Muscle of arm (tissue), 12 donors: ENCODE data around the gene NDUFA6. TPM values are rescaled to one million over a fixed set of nuclear protein-coding genes. Genes with fewer than 3 reads are reported as not detected.

Experiments
- DNase-seq: peaks from one replicate; pipeline ENCODE4 v3.0.0-alpha.2; 2013
- polyA plus RNA-seq, 12 donors: library from polyadenylated mRNA; unstranded; fragments of 120-200 nt; gene quantifications; one replicate each; pipeline ENCODE4 v1.2.1, GENCODE V29; 2013; ENCODE audit not compliant: insufficient read length in 12 of 12

NDUFA6 gene
- polyA plus RNA-seq, 12 donors: 76.9 to 146 (median 95.8) TPM; not detected in 1

DNA sequence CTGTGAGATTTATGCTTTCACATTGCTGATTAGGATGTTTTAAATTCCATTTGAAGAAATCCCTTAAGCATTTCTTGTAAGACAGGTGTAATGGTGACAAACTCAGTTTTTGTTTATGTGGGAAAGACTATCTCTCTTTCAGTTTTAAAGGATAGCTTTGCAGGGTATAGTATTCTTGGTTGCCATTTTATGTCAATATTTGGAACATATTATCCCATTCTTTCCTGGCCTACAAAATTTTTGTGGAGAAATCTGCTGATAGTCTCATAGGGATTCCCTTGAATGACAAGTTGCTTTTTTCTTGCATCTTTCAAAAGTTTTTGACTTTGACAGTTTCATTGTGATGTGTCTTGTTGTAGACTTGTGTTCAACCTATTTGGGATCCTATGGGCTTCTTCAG lies 48.8 kb downstream of the NDUFA6 start:
- DNase-seq: no peak

DNA sequence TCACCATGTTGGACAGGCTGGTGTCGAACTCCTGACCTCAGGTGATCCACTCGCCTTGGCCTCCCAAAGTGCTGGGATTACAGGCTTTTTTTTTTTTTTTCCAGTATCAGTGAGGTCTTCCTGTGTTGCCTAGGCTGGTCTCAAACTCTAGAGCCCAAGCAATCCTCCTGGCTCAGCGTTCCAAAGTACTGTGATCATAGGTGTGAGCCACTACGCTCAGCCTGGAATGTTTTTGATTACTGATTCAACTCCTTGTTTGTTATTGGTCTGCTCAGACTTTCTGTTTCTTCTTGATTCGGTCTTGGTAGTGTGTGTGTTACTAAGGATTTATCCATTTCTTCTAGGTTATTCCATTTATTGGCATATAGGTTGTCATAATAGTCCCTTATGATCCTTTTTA lies 51.3 kb downstream of the NDUFA6 start:
- DNase-seq: no peak

Other genes with a start within 250 kb of the NDUFA6 start
- under 1 TPM in 3 of 12 donors, not detected in 9; 0.13 to 0.40 (median 0.17) TPM for gene SHISA8, start 175.7 kb downstream of the NDUFA6 start, polyA plus RNA-seq
- 1 to 10 TPM in 8 of 12 donors, under 1 TPM in 2, not detected in 2; 0.70 to 4.4 (median 1.2) TPM for gene TNFRSF13C, start 164.0 kb downstream of the NDUFA6 start, polyA plus RNA-seq
- 1 to 10 TPM in 10 of 12 donors, not detected in 2; 4.5 to 9.3 (median 6.1) TPM for gene CENPM, start 143.6 kb downstream of the NDUFA6 start, polyA plus RNA-seq
- 1 to 10 TPM in 9 of 12 donors, under 1 TPM in 2, not detected in 1; 0.60 to 4.3 (median 1.2) TPM for gene SEPTIN3, start 121.3 kb downstream of the NDUFA6 start, polyA plus RNA-seq
- gene WBP2NL, start 92.0 kb downstream of the NDUFA6 start, polyA plus RNA-seq: 1 to 10 TPM in 7 of 12 donors, under 1 TPM in 3, not detected in 2; 0.50 to 4.1 (median 1.6) TPM
- 10 to 100 TPM in 11 of 12 donors, not detected in 1; 11.1 to 26.2 (median 20.1) TPM for gene NAGA, start 20.0 kb downstream of the NDUFA6 start, polyA plus RNA-seq
- gene PHETA2, start 16.5 kb downstream of the NDUFA6 start, polyA plus RNA-seq: 10 to 100 TPM in 11 of 12 donors, not detected in 1; 12.1 to 30.6 (median 18.3) TPM
- 100 to 1,000 TPM in 5 of 12 donors, 10 to 100 TPM in 6, not detected in 1; 39.7 to 155 (median 99.5) TPM for gene SMDT1, start 11.1 kb downstream of the NDUFA6 start, polyA plus RNA-seq
- 1 to 10 TPM in 10 of 12 donors, under 1 TPM in 1, not detected in 1; 0.36 to 6.4 (median 1.7) TPM for gene CYP2D6, start 40.0 kb upstream of the NDUFA6 start, polyA plus RNA-seq
- 10 to 100 TPM in 4 of 12 donors, 1 to 10 TPM in 7, not detected in 1; 7.4 to 25.5 (median 9.6) TPM for gene TCF20, start 179.9 kb upstream of the NDUFA6 start, polyA plus RNA-seq